Stimulated activated naive CD8-positive, alpha-beta T cell treated with anti-CD3 and anti-CD28 coated beads, Interleukin-15, Interleukin-2, amounts not matched to agents 100 ng/mL and 50 ng/mL, for 24 hours (primary cell): ENCODE data around the gene DACT3.

ENCODE experiments used
- H3K27ac Mint-ChIP-seq: one replicate; pipeline ENCODE4 v1.8.0; 2021; ENCODE audit warnings: mild to moderate bottlenecking, mixed read lengths
- H3K27me3 Mint-ChIP-seq: one replicate; pipeline ENCODE4 v1.8.0; 2021; ENCODE audit warnings: mixed read lengths
- H3K36me3 Mint-ChIP-seq: one replicate; pipeline ENCODE4 v1.8.0; 2021; ENCODE audit warnings: low read depth, mixed read lengths
- H3K4me1 Mint-ChIP-seq: one replicate; pipeline ENCODE4 v1.8.0; 2021; ENCODE audit warnings: low read depth, mixed read lengths
- H3K4me3 Mint-ChIP-seq: one replicate; pipeline ENCODE4 v1.8.0; 2021; ENCODE audit warnings: mild to moderate bottlenecking, mixed read lengths
- H3K9me3 Mint-ChIP-seq: one replicate; pipeline ENCODE4 v1.8.0; 2021; ENCODE audit warnings: mixed read lengths

The DACT3 gene

GRCh38 chr19:46604781-46605355 is 56.1 kb downstream of the DACT3 start:
- no peaks in the 10 kb centered on the region for H3K27me3 Mint-ChIP-seq
- peak overlapping the region; percentile 21 for H3K27ac Mint-ChIP-seq
- H3K9me3 Mint-ChIP-seq, result peaks cover 3% of the 10 kb centered on the region
- H3K4me1 Mint-ChIP-seq, result peaks cover 59% of the 10 kb centered on the region
- no peak overlapping the region for H3K4me3 Mint-ChIP-seq
- H3K36me3 Mint-ChIP-seq, result peaks cover 59% of the 10 kb centered on the region

DNA sequence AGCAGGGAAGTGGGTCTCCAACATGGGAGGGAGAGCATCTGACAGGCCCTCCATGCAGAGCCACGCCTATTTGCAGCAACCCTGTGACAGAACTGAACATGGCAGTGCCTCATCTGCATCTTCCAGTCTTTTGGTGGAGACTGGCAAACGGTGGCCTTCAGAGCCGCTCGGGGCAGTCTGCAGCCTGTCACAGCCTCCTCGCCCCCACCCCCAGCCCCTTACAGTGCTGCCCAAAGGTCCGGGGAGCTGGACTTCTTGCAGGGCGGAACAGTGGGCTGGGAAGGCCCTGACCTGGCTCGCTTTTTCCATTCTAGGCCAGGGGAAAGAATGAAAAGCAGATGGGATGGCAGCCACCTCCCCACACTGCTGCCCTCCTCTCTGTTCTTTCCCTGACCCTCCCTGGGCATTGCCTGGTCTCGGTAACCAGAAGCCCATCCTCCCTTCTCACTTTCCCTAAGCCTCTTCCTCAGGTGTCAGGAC is 57.2 kb downstream of the DACT3 start:
- no peaks in the 10 kb centered on the region for H3K27me3 Mint-ChIP-seq
- peak overlapping the region; percentile 97 for H3K4me3 Mint-ChIP-seq
- peak overlapping the region; percentile 98 for H3K27ac Mint-ChIP-seq
- H3K4me1 Mint-ChIP-seq, result peaks cover 52% of the 10 kb centered on the region
- peaks cover 48% of the 10 kb centered on the region for H3K36me3 Mint-ChIP-seq
- peaks cover 8% of the 10 kb centered on the region for H3K9me3 Mint-ChIP-seq

GRCh38 chr19:46603195-46603637 is 57.8 kb downstream of the DACT3 start:
- Mint-ChIP-seq H3K36me3 (peaks cover 43% of the 10 kb centered on the region), H3K4me1 (peaks cover 51% of the 10 kb centered on the region), H3K27me3 (no peaks in the 10 kb centered on the region), H3K9me3 (peaks cover 14% of the 10 kb centered on the region), H3K4me3 (peak overlapping the region; percentile 97), H3K27ac (peak overlapping the region; percentile 98)

DNA sequence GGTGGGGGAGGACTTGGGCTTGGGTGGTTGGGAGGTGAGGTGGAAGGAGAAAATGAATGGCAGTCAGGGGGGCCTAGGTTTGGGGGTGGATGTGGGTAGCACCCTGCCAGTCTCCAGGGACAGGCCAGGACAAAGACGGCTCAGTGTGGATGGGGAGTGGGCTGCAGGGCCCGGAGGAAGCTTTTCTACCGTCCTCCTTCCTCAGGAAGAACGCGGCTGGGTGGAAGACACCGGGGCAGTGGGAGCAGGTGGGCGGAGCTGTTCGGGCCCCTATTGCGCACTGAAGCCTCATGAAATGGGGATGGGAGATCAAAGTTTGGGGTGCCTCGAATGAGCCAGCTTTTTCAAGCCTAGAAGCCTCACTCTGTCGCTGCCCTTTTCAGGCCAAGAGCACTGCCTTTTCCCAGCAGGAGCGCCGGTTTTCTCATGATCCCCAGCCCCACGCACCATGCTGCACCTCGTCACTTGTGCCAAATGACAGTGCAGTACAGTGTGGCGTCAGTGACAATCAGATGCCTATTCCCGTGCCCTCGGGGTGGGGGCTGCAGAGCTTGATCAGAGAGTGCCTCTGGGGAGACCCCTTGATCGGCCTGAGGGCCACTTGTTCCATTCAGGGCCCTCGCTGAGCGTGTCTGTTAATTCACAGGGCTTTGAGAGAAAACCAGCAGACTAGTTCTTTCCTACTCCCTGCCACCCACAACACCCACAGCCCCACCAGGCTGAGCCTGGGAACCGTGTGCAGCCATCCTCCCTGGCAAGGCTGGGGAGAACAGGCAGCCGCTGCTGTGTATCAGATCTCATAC is 58.4 kb downstream of the DACT3 start:
- Mint-ChIP-seq H3K27ac (peak overlapping the region; percentile 98), H3K4me1 (peaks cover 45% of the 10 kb centered on the region), H3K9me3 (peaks cover 17% of the 10 kb centered on the region), H3K4me3 (peak overlapping the region; percentile 97), H3K36me3 (peaks cover 36% of the 10 kb centered on the region), H3K27me3 (no peaks in the 10 kb centered on the region)

DNA sequence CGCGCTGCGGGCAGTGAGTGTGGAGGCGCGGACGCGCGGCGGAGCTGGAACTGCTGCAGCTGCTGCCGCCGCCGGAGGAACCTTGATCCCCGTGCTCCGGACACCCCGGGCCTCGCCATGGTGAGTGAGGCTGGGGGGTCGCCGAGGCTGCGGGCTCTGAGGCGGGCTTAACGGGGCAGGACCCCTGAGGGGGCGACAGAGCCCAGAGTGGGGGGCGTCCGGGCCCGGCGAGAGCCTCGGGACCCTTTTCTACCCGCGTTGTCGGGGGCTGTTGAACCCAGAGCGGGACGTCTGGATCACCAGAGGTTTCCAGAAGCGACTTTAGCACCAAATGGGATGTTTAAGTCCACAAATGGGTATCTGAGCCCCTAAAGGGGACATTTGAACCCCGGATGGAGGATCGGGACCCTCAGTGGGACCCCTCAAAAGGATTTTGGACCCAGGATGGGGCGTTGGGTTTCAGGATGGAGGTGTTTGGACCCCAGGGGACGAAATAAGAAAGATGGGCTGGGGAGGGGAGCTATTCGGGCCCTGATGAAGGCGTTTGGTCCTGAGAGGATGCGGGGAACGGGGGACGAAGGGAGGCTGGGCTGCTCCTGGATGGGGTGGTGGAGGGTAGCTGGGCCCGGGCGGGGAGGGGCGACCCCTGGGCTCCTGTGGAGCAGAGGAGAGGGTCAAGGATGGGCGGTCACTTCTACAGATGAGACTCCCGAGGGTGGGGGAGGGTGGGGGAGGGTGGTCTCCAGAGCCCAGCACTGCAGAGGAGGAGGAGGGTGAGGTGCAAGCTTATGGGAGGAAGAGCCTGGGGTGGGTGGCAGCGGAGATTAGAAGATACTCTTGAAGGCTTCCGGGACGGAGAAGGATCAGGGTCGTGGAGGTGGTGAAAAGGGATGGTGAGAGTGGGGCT is 59.4 kb downstream of the DACT3 start, which contains the start of gene CALM3:
CALM3 (plus strand) TSS at position 13 of the 907 bp plus-strand sequence; CDS start at position 118, 105 bp downstream.
- H3K9me3 Mint-ChIP-seq, result peaks cover 17% of the 10 kb centered on the region
- H3K27ac Mint-ChIP-seq, result peak within 1 kb of the TSS; percentile 100
- H3K4me3 Mint-ChIP-seq, result peak within 1 kb of the TSS; percentile 97
- peaks cover 28% of the 10 kb centered on the region for H3K36me3 Mint-ChIP-seq
- no peaks in the 10 kb centered on the region for H3K27me3 Mint-ChIP-seq
- H3K4me1 Mint-ChIP-seq, result peaks cover 44% of the 10 kb centered on the region

DNA sequence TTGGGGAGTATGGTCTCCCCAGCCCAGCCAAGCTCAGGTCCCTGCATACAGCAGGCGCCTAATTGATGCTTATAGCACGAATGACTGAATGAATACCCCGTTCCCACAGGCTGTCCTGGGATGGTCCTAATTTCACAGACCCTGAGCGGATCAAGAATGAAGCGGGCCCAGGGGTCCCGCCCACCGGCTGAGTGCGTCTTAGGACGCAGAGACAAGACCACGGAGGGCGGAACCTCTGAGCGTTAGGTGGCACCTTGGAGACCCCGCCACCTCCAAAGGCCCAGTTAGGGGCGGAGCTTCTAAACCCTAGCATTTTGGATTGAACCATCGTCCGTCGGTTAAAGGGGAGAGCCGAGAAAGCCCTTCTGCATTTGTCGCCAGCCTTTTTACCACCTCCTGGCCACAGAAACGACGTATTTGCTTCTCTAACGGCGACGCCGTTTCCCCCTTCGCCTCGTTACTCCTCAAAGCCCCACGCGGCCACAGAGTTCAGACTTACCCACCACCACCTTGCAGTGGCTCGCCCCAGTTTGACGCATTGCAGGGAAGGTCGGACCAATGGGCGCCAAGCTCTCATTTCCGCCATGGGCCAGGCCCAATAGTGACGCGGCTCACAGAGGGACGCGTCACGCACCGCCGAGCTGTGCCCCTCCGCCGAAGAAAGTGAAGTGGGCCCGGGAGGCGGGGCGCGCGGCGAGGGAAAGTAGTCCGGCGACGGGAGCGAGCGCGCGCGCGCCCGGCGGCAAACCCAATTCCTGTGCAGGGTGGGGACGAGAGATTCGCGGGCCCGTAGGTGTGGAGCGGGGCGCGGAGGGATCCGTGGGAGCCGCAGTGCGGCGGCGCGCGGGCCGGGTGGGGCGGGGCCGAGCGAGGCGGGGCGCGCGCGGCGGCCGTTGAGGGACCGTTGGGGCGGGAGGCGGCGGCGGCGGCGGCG is 60.3 kb downstream of the DACT3 start:
- H3K4me3 Mint-ChIP-seq, result peak overlapping the region; percentile 97
- H3K27me3 Mint-ChIP-seq, result no peaks in the 10 kb centered on the region
- H3K4me1 Mint-ChIP-seq, result peaks cover 37% of the 10 kb centered on the region
- peaks cover 17% of the 10 kb centered on the region for H3K9me3 Mint-ChIP-seq
- peaks cover 20% of the 10 kb centered on the region for H3K36me3 Mint-ChIP-seq
- H3K27ac Mint-ChIP-seq, result peak overlapping the region; percentile 100

DNA sequence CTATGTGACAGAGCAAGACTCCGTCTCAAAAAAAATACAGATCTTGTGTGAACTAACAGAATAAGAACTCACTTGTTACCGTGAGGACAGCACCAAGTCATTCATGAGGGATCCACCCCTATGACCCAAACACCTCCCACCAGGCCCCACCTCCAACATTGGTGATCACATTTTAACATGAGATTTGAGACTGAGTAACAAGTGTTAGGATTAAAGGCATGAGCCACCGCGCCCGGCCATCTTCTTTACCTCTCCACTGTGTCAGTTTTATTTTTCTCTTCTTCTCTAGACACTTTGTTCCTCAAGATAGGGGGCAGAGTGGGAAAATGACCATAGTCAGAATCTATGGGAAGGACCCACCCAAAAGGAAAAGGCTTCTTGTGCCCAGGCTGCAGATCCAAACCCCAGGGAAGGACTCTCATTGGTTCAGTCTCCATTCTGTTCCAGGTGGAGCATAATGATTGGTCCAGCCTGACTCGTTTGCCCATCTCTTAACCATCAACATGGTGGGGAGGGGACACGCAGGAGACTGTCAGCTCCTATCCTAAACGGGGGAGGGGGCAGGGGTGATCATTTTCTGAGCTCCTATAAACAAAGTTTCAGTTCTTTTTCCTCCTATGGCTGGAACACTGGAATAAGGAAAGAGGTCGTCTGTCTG is 61.1 kb downstream of the DACT3 start:
- Mint-ChIP-seq H3K4me1 (peaks cover 32% of the 10 kb centered on the region), H3K27me3 (no peaks in the 10 kb centered on the region), H3K4me3 (peak overlapping the region; percentile 97), H3K36me3 (peaks cover 15% of the 10 kb centered on the region), H3K27ac (peak overlapping the region; percentile 100), H3K9me3 (peaks cover 17% of the 10 kb centered on the region)

DNA sequence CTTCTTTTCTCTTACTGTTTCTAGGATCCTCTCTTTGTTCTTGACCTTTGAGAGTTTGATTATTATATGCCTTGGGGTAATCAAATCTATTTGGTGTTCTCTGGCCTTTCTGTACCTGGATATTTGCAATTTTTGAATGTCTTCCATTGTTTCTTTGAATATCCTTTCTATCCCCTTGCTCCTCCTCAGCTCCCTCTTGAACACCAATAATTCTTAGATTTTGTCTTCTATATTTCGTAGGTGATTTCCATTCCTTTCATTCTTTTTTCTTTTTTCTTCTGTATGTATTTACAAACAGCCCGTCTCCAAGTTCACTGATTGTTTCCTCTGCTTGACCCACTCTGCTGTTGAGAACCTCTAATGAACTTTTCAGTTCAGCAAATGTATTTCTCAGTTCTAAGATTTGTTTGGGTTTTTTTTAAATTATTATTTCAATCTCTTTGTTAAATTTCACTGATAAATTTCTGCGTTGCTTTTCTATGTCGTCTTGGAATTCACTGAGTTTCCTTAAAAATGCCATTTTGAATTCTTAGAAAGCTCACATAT is 62.5 kb downstream of the DACT3 start:
- Mint-ChIP-seq H3K9me3 (peaks cover 17% of the 10 kb centered on the region), H3K27ac (no peak overlapping the region), H3K4me3 (no peak overlapping the region), H3K4me1 (peaks cover 22% of the 10 kb centered on the region), H3K36me3 (peaks cover 11% of the 10 kb centered on the region), H3K27me3 (no peaks in the 10 kb centered on the region)
